H1 (cell line): ENCODE results near the gene CHEK2. TPM values are rescaled to one million over a fixed set of nuclear protein-coding genes. Genes with fewer than 3 reads are reported as not detected.

Experiments used
- CTCF ChIA-PET: fragments of 300-600 bp; sonication (Branson Sonifier 250); formaldehyde crosslinking; loops from one replicate; lab custom pipeline; 2021; ENCODE audit not compliant: partially characterized antibody; lab: Charles Lee
- POLR2A ChIA-PET: fragments of 300-600 bp; sonication (Branson Sonifier 250); formaldehyde crosslinking; loops from one replicate; lab custom pipeline; 2021; ENCODE audit warnings: inconsistent platforms; ENCODE audit not compliant: partially characterized antibody; lab: Charles Lee
- DNase-seq, 2 experiments: peaks; one replicate each; pipeline versions ENCODE4 v3.0.0 to v3.0.0-alpha.2; 2010 to 2022; ENCODE audit warnings: low spot score in 2 of 2, low read depth in 1 of 2, mixed read lengths in 1 of 2
- FAIRE-seq: peaks from 2 replicates; lab custom pipeline; 2011; peaks lifted over from hg19 to GRCh38; lab: Jason Lieb, UNC
- H2AFZ ChIP-seq: 2 replicates; pipeline ENCODE4 v1.8.1; 2012; ENCODE audit warnings: low read length, inconsistent platforms
- H2AK5ac ChIP-seq: 2 replicates; pipeline ENCODE4 v1.6.1; 2013; ENCODE audit warnings: low read depth, low read length
- H2BK120ac ChIP-seq: replicated peaks from 2 replicates; pipeline ENCODE3; 2013; ENCODE audit warnings: low read depth, low read length, inconsistent platforms
- H2BK12ac ChIP-seq: 2 replicates; pipeline ENCODE4 v1.6.1; 2013; ENCODE audit warnings: low read depth, low read length
- H2BK15ac ChIP-seq: 2 replicates; pipeline ENCODE4 v1.6.1; 2013; ENCODE audit warnings: low read length
- H2BK20ac ChIP-seq: 2 replicates; pipeline ENCODE4 v1.6.1; 2013; ENCODE audit warnings: low read length
- H2BK5ac ChIP-seq: 2 replicates; pipeline ENCODE4 v1.6.1; 2013; ENCODE audit warnings: low read depth, low read length
- H3K14ac ChIP-seq: 2 replicates; pipeline ENCODE4 v1.6.1; 2013; ENCODE audit warnings: inconsistent platforms; ENCODE audit not compliant: insufficient read length
- H3K18ac ChIP-seq: 2 replicates; pipeline ENCODE4 v1.6.1; 2013; ENCODE audit warnings: low read length; ENCODE audit errors: extremely low read depth
- H3K23ac ChIP-seq: 2 replicates; pipeline ENCODE4 v1.6.1; 2013; ENCODE audit warnings: inconsistent platforms; ENCODE audit not compliant: insufficient read length
- H3K23me2 ChIP-seq: 2 replicates; pipeline ENCODE4 v1.6.1; 2013; ENCODE audit warnings: low read depth, low read length
- H3K27ac ChIP-seq: 2 replicates; pipeline ENCODE4 v1.6.1; 2011; ENCODE audit warnings: low read depth, low read length, inconsistent platforms
- H3K27me3 ChIP-seq, 4 experiments: replicated peaks in 1 of 4; 1 replicate in 1 of 4; 2 replicates in 3 of 4; pipeline versions ENCODE4 v1.6.1 to v1.8.1; 2011 to 2013; ENCODE audit warnings: low read length in 3 of 4, mild to moderate bottlenecking in 3 of 4, inconsistent platforms in 2 of 4, mixed read lengths in 2 of 4, moderate library complexity in 1 of 4; ENCODE audit not compliant: control insufficient read depth in 3 of 4, insufficient read depth in 3 of 4; ENCODE audit errors: extremely low read depth in 1 of 4
- H3K36me3 ChIP-seq, 4 experiments: 2 replicates each; pipeline versions ENCODE4 v1.6.1 to v1.8.1; 2011 to 2013; ENCODE audit warnings: mild to moderate bottlenecking in 4 of 4, low read length in 3 of 4, moderate library complexity in 2 of 4, control low read depth in 1 of 4, inconsistent platforms in 1 of 4; ENCODE audit not compliant: insufficient read depth in 4 of 4, control insufficient read depth in 2 of 4
- H3K4ac ChIP-seq: replicated peaks from 2 replicates; pipeline ENCODE3; 2013; ENCODE audit warnings: low read length, low read depth, mixed read lengths, inconsistent platforms; ENCODE audit not compliant: insufficient read length
- H3K4me1 ChIP-seq, 4 experiments: replicated peaks in 1 of 4; 1 replicate in 1 of 4; 2 replicates in 3 of 4; pipeline versions ENCODE4 v1.6.1 to v1.8.1; 2011 to 2013; ENCODE audit warnings: low read length in 3 of 4, inconsistent platforms in 2 of 4, mixed read lengths in 1 of 4; ENCODE audit not compliant: insufficient read depth in 4 of 4, control insufficient read depth in 3 of 4
- H3K4me2 ChIP-seq, 2 experiments: 2 replicates each; pipeline versions ENCODE4 v1.6.1 to v1.8.1; 2011 to 2013; ENCODE audit warnings: low read depth in 2 of 2, low read length in 2 of 2, control low read depth in 1 of 2, inconsistent platforms in 1 of 2, mild to moderate bottlenecking in 1 of 2; ENCODE audit not compliant: insufficient read depth in 1 of 2
- H3K4me3 ChIP-seq, 4 experiments: fragments of 200-600, 300-600 bp in 1 of 4; sonication (generic), shearing (Covaris generic), sonication (Bioruptor Twin) in 1 of 4; 2 replicates each; pipeline versions ENCODE4 v1.5.1 to v1.8.1; 2011 to 2016; ENCODE audit warnings: low read length in 4 of 4, low read depth in 3 of 4, control low read depth in 2 of 4, inconsistent platforms in 2 of 4, mild to moderate bottlenecking in 2 of 4, mixed read lengths in 1 of 4, moderate library complexity in 1 of 4; ENCODE audit not compliant: insufficient read depth in 2 of 4; ENCODE audit errors: extremely low read depth in 1 of 4
- H3K56ac ChIP-seq: replicated peaks from 2 replicates; pipeline ENCODE3; 2013; ENCODE audit warnings: low read depth, mild to moderate bottlenecking, mixed read lengths, low read length, inconsistent platforms; ENCODE audit not compliant: insufficient read length
- H3K79me1 ChIP-seq: 2 replicates; pipeline ENCODE4 v1.6.1; 2013; ENCODE audit warnings: low read depth, low read length, control low read depth
- H3K79me2 ChIP-seq, 2 experiments: 2 replicates each; pipeline versions ENCODE4 v1.6.1 to v1.8.1; 2012 to 2013; ENCODE audit warnings: low read length in 2 of 2, mild to moderate bottlenecking in 2 of 2, inconsistent platforms in 1 of 2; ENCODE audit not compliant: insufficient read depth in 2 of 2, control insufficient read depth in 1 of 2
- H3K9ac ChIP-seq, 4 experiments: replicated peaks in 1 of 4; 1 replicate in 1 of 4; 2 replicates in 3 of 4; pipeline versions ENCODE4 v1.6.1 to v1.8.1; 2011 to 2013; ENCODE audit warnings: low read depth in 3 of 4, low read length in 3 of 4, control low read depth in 2 of 4, mild to moderate bottlenecking in 2 of 4, moderate library complexity in 2 of 4, inconsistent platforms in 1 of 4; ENCODE audit errors: extremely low read depth in 1 of 4
- H3K9me3 ChIP-seq, 2 experiments: 2 replicates each; pipeline versions ENCODE4 v1.6.1 to v1.8.1; 2012 to 2013; ENCODE audit warnings: mild to moderate bottlenecking in 2 of 2, moderate library complexity in 2 of 2, control low read depth in 1 of 2, inconsistent platforms in 1 of 2, low read depth in 1 of 2, low read length in 1 of 2, mixed read lengths in 1 of 2; ENCODE audit not compliant: insufficient read depth in 2 of 2
- H4K20me1 ChIP-seq, 2 experiments: replicated peaks in 1 of 2; 2 replicates each; pipeline versions ENCODE3 to v1.8.1; 2011 to 2013; ENCODE audit warnings: inconsistent platforms in 2 of 2, low read length in 2 of 2, mild to moderate bottlenecking in 1 of 2; ENCODE audit not compliant: insufficient read depth in 2 of 2, control insufficient read depth in 1 of 2
- H4K5ac ChIP-seq: 2 replicates; pipeline ENCODE4 v1.6.1; 2013; ENCODE audit warnings: low read length, low read depth, mixed read lengths, inconsistent platforms; ENCODE audit not compliant: insufficient read length
- H4K8ac ChIP-seq: 2 replicates; pipeline ENCODE4 v1.8.0; 2013; ENCODE audit warnings: mild to moderate bottlenecking, moderate library complexity, low read length, inconsistent platforms; ENCODE audit not compliant: insufficient read depth; ENCODE audit errors: extremely low read depth
- H4K91ac ChIP-seq: replicated peaks from 2 replicates; pipeline ENCODE3; 2013; ENCODE audit warnings: low read length, mixed read lengths, inconsistent platforms; ENCODE audit not compliant: insufficient read length
- BACH1 ChIP-seq: IDR thresholded peaks from 2 replicates; pipeline ENCODE4 v1.6.1; 2012; ENCODE audit warnings: low read length, improper control_type of control experiment
- WGBS, 2 experiments: shearing (Covaris generic) in 1 of 2; methylation state at CpG; one replicate each; pipeline versions ENCODE4 v1.1.6 to v1.1.7; 2013 to 2015; ENCODE audit warnings: low lambda C conversion rate in 2 of 2, mixed read lengths in 2 of 2, inconsistent platforms in 1 of 2, low coverage in 1 of 2, missing lambda C conversion rate in 1 of 2; ENCODE audit not compliant: insufficient replicate concordance in 2 of 2, insufficient coverage in 1 of 2, insufficient read length in 1 of 2; ENCODE audit errors: extremely low coverage in 1 of 2, missing lambda C conversion rate in 1 of 2; 5-methylcytosine and 5-hydroxymethylcytosine counted together
- polyA plus RNA-seq, 7 experiments: library from polyadenylated mRNA; depleted of rRNA in 3 of 7; stranded (reverse) in 5 of 7; unstranded in 2 of 7; fragments of >200 nt in 5 of 7; fragments of 200-250 nt in 2 of 7; gene quantifications; 1 replicate in 5 of 7; 2 replicates in 1 of 7; 4 replicates in 1 of 7; pipeline versions ENCODE4 v1.2.1 to v1.2.3, GENCODE V29; 2011 to 2013; ENCODE audit warnings: missing spikeins in 2 of 7, mixed read lengths in 2 of 7
- total RNA-seq: library from RNA; stranded (reverse); fragmentation: NEBNext Ultra II Directional; extraction: Animal tissue kit (Norgen Biotek cat#: 25700); gene quantifications from 2 replicates; pipeline ENCODE4 v1.2.1, GENCODE V29; 2021

CHEK2 gene
- total and polyA plus RNA-seq, 2 of the 8 experiments (the other 6 are each of a cell fraction or from before 2014, with no cell fraction given): 74.9 to 89.5 TPM

DNA sequence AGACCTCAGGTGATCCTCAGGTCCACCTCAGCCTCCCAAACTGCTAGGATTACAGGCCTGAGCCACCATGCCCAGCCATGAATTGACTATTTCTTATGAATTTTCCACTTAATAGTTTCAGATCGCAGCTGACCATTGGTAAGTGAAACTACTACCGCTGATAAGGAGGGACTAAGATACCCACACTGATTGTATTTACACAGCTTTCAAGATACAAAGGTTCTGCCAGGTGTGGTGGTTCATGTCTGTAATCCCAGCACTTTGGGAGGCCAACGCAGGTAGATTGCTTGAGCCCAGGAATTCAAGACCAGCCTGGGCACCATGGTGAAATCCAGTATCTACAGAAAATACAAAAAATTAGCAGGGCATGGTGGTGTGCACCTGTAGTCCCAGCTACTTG is 3.9 kb downstream of the CHEK2 start:
- TF ChIP-seq BACH1: no peak
- ChIA-PET CTCF (interaction anchor here (0.9 to 1.2 kb wide), 2 partner anchors 35 to 91 kb away, joined by 3 read pairs; partner anchors contain the start of gene CCDC117), POLR2A (interaction anchor here (0.6 to 2.2 kb wide), 5 partner anchors 8 to 48 kb away, joined by 3 to 5 read pairs (median 4); partner anchors contain the start of gene CCDC117)
- Histone ChIP-seq H2BK120ac (no peak overlapping the region), H3K23me2 (peaks cover 2% of the 10 kb centered on the region; the same call in 1 of the 2 replicates), H2BK5ac (no peak overlapping the region), H3K23ac (no peak overlapping the region), H3K27ac (no peak overlapping the region), H3K79me2 (peaks cover 0 to 73% of the 10 kb centered on the region in 2 experiments; a peak in 3 of 4 replicates), H2BK15ac (peak overlapping the region; percentile 12; the same call in 1 of the 2 replicates), H2AK5ac (no peak overlapping the region), H3K4me1 (peaks cover 2 to 11% (median 10%) of the 10 kb centered on the region in 4 experiments; a peak in 6 of 7 replicates), H4K8ac (no peak overlapping the region), H4K91ac (no peak overlapping the region), H3K27me3 (no peaks in the 10 kb centered on the region), H2BK20ac (0 out of 2 replicates have a peak overlapping the region, but pooled peaks have one; percentile 24), H4K20me1 (peaks cover 0 to 2% of the 10 kb centered on the region in 2 experiments), H3K4ac (peak overlapping the region; percentile 44), H3K18ac (no peak overlapping the region), H3K56ac (no peak overlapping the region), H3K79me1 (peaks cover 8% of the 10 kb centered on the region; the same call in 1 of the 2 replicates), H2AFZ (no peak overlapping the region), H4K5ac (no peak overlapping the region), H3K9me3 (no peaks in the 10 kb centered on the region), H3K14ac (no peak overlapping the region), H3K4me3 (no peak overlapping the region), H2BK12ac (no peak overlapping the region), H3K9ac (no peak overlapping the region), H3K4me2 (no peak overlapping the region), H3K36me3 (peaks cover 2 to 15% (median 10%) of the 10 kb centered on the region in 4 experiments; a peak in 5 of 8 replicates)
- 96% methylated on average over 3 of the region's 3 CpGs; no CpG with 5 or more reads in 1 of the 2 experiments for WGBS, 2 experiments
- no peak for DNase-seq
- no peak for FAIRE-seq
